ENCODE data around the gene SLC29A3. TPM values are rescaled to one million over a fixed set of nuclear protein-coding genes. Genes with fewer than 3 reads are reported as not detected.

Gene SLC29A3
- total and polyA plus RNA-seq, 5 experiments from 2014 or later, result 3.7 to 10.4 (median 8.2) TPM

DNA sequence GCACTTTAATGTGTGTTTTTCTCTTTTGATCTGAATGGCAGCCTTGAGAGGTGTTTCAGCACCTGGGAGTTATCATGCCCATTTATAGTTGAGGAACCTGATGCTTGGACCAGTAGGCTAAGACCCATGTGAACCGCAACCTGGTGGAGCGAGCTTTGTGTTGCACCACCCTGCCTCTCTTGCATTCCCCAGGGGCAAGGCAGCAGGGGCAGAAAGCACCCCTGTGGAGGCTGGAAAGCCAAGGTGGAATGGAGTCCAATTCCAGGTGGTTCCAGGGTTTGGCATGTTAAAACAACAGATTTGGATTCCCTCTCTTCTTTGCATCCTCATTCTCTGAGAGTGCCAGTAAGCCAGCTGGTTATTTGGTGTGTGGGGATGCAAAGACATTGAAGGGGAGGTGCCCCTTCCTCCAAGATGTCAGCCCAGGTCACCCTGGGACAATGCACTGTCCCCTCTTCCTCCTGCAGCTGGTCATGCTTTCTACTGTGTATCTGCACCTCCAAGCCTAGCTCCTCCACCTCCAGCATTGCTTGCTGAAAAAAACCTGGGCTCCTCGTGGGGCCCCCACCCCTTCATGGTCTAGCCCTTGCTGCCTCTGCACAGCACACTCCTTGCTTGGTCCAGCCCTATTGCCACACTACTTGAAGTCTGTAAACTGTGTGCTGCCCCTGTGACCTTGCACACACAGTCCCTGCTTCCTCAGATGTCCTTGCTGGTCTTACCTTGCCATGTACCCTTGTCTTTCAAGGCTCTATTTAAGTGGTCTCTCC, 72.0 kb downstream of the SLC29A3 start:
- Mint-ChIP-seq H3K36me3 (no peaks in the 10 kb centered on the region), H3K27ac (no peak overlapping the region), H3K27me3 (peaks cover 23 to 73% (median 51%) of the 10 kb centered on the region in 5 donors), H3K4me1 (peaks cover 0 to 7% (median 5%) of the 10 kb centered on the region in 4 donors), H3K9me3 (no peaks in the 10 kb centered on the region), H3K4me3 (no peak overlapping the region)
- DNase-seq (no peak), ATAC-seq (no peak)
- POLR2A ChIA-PET, result no interaction called here

DNA sequence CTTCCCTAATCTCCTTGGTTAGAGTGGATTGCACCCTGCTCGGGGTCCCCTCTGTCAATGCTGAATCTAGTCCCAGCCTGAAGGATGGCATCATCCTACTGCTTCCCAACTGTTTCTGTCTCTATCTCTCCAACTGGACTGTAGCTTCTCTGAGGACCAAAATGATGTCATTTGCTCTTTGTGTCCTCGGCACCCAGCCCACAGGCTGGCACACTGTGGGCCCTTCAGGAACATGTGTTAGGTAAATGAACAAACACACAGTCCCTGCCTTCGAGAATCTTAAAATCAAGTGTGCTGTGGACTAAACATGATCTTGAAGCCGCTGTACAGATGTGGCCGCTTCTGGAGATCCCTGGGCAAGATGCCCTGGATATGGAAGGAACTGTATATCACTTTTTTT, 72.6 kb downstream of the SLC29A3 start:
- H3K27me3 Mint-ChIP-seq, result peaks cover 23 to 73% (median 52%) of the 10 kb centered on the region in 5 donors
- H3K36me3 Mint-ChIP-seq, result no peaks in the 10 kb centered on the region
- no peaks in the 10 kb centered on the region for H3K9me3 Mint-ChIP-seq
- POLR2A ChIA-PET, result no interaction called here
- H3K4me1 Mint-ChIP-seq, result peaks cover 0 to 8% (median 5%) of the 10 kb centered on the region in 4 donors
- no peak overlapping the region for H3K27ac Mint-ChIP-seq
- no peak for ATAC-seq
- H3K4me3 Mint-ChIP-seq, result no peak overlapping the region
- DNase-seq, result no peak

DNA sequence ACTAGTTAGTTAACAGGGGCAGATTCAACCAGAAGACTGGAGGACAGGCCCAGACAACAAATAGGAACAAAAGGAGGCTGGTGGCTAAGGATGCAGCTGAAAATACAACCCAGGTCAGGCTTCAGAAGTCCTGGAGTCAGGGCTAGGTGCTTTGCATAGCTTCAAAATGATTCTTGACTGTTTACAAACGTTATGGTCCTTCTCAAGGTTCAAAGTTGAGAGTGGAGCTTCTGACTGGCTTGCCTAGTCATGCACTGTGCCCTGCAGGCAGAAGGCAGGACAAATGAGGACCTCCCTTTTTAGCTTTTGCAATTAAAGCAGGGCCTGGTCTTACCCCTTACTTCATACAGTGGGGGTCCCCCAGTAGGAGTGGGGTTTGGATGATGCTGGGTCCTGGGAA, 73.2 kb downstream of the SLC29A3 start:
- no peaks in the 10 kb centered on the region for H3K36me3 Mint-ChIP-seq
- H3K9me3 Mint-ChIP-seq, result no peaks in the 10 kb centered on the region
- H3K4me1 Mint-ChIP-seq, result peaks cover 0 to 8% (median 5%) of the 10 kb centered on the region in 4 donors
- H3K4me3 Mint-ChIP-seq, result no peak overlapping the region
- no peak overlapping the region for H3K27ac Mint-ChIP-seq
- H3K27me3 Mint-ChIP-seq, result peaks cover 23 to 73% (median 51%) of the 10 kb centered on the region in 5 donors
- DNase-seq (no peak), ATAC-seq (no peak)
- POLR2A ChIA-PET, result no interaction called here

DNA sequence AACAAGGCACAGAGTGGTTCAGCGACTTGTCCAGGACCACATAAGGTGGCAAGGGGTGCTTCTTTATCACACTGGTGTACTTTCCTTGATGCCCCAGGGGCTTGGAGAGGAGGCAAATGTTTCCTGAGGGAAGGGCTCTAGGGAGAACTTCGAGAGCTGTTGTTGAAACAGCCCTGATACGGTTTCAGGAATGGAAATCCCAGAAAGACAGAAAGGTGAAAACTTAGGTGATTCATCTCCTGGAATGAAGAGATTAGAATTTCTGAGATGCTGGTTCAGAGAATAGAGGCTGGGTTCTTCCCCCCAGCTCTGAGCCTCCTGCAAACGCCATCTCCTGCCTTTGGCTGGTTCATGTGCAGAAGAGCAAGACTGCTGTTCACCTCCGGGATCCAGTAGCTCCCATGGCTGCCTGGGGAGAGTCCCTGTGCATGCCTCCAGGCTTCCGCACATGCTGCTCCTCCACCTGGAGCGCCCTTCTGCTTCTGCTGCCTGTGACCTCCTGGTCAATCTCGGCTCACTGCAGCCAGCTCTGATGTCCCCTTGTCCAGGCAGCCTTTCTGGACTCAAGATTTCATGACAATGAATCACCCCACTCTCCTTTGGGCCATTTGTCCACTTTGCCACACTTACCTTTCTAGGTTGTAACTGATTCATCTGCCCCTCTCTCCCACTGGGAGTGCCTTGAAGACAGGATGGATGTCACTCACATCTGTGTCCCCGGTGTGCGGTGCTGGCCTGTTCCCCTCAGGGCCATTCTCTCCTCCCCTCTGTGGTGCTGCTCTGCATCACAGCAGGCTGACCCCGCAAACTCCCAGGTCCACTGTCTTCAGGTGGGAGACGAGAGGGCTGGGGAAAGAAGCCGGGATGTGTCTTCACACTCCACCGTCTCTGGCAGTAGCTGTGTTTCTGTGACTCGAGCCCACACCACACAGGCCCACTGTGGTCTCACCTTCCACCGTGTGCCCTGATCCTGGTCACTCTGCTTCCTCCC, 74.0 kb downstream of the SLC29A3 start:
- peaks cover 26 to 77% (median 51%) of the 10 kb centered on the region in 5 donors for H3K27me3 Mint-ChIP-seq
- H3K9me3 Mint-ChIP-seq, result no peaks in the 10 kb centered on the region
- POLR2A ChIA-PET, result no interaction called here

DNA sequence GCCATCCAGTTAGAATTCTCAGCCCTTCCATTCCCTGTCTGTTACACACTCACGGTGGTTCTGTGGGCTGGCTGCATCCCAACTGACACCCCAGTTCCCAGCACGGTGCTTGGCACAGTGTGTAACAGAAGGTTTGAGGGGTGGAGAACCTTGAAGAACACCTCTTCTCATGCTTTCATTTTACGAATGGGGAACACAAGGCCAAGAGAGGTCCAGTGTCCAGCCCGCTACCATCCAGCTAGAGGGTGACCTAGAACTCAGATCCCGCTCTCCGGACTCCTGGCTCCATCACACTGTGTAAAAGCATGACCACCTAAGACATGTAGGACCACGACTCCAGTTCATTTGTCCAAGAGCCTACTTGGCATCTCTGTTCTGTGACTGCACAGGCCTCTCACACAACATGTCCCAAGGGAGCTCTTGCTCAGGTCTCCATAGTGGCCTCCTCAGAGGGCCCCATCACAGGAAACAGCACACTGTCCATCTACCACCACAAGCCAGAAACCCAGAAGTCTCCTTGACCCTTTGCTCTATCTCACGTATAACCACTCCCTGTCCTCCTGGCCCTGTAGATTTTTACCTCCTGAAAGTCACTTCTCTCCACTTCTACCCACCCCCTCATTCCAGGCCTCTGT, 74.9 kb downstream of the SLC29A3 start:
- Mint-ChIP-seq H3K9me3 (no peaks in the 10 kb centered on the region), H3K4me1 (peaks cover 2 to 19% (median 11%) of the 10 kb centered on the region in 4 donors), H3K4me3 (no peak overlapping the region), H3K27me3 (peaks cover 28 to 78% (median 51%) of the 10 kb centered on the region in 5 donors), H3K36me3 (no peaks in the 10 kb centered on the region), H3K27ac (peak overlapping the region in 1 of 10 donors; percentile 35)
- no peak for DNase-seq
- ATAC-seq, result no peak
- POLR2A ChIA-PET, result no interaction called here

More for the DNA sequence above, 74.0 kb downstream of the SLC29A3 start:
- no peak overlapping the region for H3K4me3 Mint-ChIP-seq
- H3K4me1 Mint-ChIP-seq, result peaks cover under 1 to 15% (median 9%) of the 10 kb centered on the region in 4 donors
- ATAC-seq (no peak), DNase-seq (no peak)
- H3K36me3 Mint-ChIP-seq, result no peaks in the 10 kb centered on the region
- peak overlapping the region in 1 of 10 donors; percentile 70 for H3K27ac Mint-ChIP-seq

DNA sequence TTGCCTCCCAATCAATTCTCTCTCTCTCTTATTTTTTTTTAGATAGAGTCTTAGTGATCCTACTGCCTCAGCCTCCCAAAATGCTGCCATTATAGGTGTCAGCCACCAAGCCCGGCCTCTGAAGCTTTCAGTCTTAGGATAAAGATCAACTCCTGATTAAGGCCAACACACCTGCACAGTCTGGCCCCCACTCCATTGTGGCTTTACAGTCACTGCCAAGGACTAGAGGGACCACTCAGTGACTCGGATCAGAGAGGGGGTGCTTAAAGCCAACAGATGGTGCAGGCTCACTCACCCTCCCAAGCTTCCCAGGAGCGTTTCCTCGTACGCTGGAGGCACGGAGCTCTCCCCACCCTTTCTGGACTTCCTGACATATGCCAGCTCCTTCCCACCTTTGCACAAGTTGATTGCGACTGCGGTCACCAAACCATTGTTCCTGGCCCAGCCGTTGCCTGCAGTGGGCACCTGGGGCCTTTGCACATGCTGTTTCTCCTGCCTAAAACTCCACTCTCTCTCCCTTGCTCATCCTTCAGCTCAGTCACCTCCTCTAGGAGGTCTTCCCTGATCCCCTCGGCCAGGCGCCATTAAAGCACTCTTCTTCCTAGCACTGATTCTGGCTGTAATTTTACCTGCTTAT, 76.0 kb downstream of the SLC29A3 start:
- Mint-ChIP-seq H3K36me3 (no peaks in the 10 kb centered on the region), H3K4me3 (peak overlapping the region in 1 of 10 donors; percentile 86), H3K27ac (no peak overlapping the region), H3K27me3 (peaks cover 28 to 80% (median 55%) of the 10 kb centered on the region in 5 donors), H3K4me1 (peaks cover 2 to 19% (median 11%) of the 10 kb centered on the region in 4 donors), H3K9me3 (no peaks in the 10 kb centered on the region)
- POLR2A ChIA-PET, result no interaction called here
- ATAC-seq (no peak), DNase-seq (no peak)

DNA sequence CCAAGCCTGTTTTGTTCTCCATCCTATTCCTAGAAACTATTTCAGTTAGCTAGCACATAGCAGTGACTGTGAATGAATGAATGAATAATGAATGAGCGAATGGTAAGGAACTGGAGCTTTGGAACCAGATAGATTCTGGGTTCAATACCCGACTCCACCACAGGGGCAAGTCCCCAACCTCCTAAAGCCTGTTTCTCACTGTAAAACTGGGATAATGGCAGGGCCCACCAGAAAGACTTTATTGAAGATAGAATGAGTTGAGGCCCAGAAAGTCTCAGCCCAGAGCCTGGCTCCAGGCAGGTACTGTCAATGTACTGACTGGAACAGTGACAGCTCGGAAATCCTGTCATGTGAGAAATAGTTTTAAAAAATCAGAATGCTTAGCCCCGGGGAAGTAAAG, 76.6 kb downstream of the SLC29A3 start:
- Mint-ChIP-seq H3K36me3 (no peaks in the 10 kb centered on the region), H3K27ac (no peak overlapping the region), H3K4me3 (peak overlapping the region; percentile 61 to 86 (median 74)), H3K4me1 (peaks cover 2 to 19% (median 10%) of the 10 kb centered on the region in 4 donors), H3K27me3 (peaks cover 28 to 78% (median 58%) of the 10 kb centered on the region in 5 donors), H3K9me3 (no peaks in the 10 kb centered on the region)
- ATAC-seq, result no peak
- no peak for DNase-seq
- POLR2A ChIA-PET, result no interaction called here

DNA sequence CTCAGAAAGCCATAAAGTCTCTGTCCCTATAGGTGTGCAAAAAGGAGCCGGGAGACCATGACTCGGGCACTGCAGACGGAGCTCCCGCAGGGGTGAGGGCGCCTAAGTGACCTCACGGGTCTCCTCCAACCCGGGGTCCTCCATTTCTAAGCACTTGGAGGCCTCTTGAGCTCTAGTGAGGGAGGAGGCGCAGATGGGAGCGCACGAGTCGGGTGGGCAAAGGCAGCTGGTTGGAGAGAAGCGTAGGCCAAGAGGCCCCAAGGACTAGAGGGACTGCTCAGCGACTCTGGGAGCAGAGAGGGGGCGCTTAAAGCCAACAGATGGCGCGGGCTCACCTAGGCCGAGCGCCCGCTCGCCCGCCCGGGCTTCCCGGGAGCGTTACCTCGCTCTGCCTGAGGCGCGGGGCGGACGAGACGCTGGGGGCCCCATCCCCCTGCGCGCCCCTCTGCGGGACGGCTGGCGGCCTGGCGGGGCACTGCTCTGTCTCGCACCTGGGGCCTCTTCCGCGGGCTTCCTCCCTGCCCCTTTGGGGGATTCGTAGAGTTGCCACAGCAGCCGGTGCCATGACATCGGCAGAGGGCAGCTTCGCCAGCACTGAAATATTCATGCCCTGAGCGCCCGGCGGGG, 77.1 kb downstream of the SLC29A3 start:
- H3K4me1 Mint-ChIP-seq, result peaks cover 2 to 19% (median 9%) of the 10 kb centered on the region in 4 donors
- ATAC-seq (peak; percentile 75 to 82), DNase-seq (peak in 7 of 10 donors; percentile 14 to 37 (median 24))
- H3K27ac Mint-ChIP-seq, result peak overlapping the region in 1 of 10 donors; percentile 9
- H3K36me3 Mint-ChIP-seq, result no peaks in the 10 kb centered on the region
- peaks cover 28 to 72% (median 57%) of the 10 kb centered on the region in 5 donors for H3K27me3 Mint-ChIP-seq
- H3K4me3 Mint-ChIP-seq, result peak overlapping the region; percentile 61 to 86 (median 74)
- H3K9me3 Mint-ChIP-seq, result no peaks in the 10 kb centered on the region
- POLR2A ChIA-PET, result no interaction called here

DNA sequence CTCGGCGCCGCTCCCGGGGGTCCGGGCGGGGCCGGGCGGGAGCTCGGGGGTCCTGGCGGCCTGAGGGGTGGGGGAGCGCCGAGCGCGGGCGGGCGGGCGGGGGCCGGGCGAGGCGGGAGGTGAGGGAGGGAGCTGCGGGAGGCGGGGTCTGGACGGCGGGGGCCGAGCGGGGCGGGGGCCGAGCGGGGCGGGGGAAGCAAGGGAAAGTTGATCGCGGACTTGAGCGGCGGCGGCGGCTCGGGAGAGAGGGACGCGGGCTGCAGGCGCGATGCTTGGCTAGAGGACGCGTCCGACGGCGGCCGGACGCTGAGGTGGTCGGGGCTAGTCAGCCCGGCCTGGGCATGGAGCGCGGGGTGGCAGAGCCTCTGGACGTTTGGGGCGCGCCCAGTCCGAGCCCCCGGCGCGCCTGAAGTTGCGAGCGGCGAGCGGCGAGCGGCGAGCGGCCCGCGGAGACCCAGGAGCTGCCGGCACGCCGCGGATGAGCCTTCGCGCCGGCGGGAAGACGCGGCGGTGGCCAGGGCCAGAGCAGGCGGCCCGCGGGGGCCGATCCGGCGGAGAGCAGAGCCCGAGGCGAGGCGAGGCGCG, 77.7 kb downstream of the SLC29A3 start, which contains the start of gene CDH23:
Gene CDH23, plus strand, starts transcription at position 210 of the 585 bp plus-strand sequence. CDS start 42,912 bp downstream, outside the sequence.
- Mint-ChIP-seq H3K4me3 (peak within 1 kb of the TSS; percentile 65 to 86 (median 74)), H3K36me3 (no peaks in the 10 kb centered on the region), H3K27ac (peak within 1 kb of the TSS in 1 of 10 donors; percentile 9), H3K9me3 (no peaks in the 10 kb centered on the region), H3K4me1 (peaks cover 2 to 19% (median 9%) of the 10 kb centered on the region in 4 donors), H3K27me3 (peaks cover 25 to 68% (median 55%) of the 10 kb centered on the region in 5 donors)
- POLR2A ChIA-PET, result no interaction called here
- ATAC-seq (peak; percentile 37 to 50), DNase-seq (peak in 1 of 10 donors; percentile 5)

DNA sequence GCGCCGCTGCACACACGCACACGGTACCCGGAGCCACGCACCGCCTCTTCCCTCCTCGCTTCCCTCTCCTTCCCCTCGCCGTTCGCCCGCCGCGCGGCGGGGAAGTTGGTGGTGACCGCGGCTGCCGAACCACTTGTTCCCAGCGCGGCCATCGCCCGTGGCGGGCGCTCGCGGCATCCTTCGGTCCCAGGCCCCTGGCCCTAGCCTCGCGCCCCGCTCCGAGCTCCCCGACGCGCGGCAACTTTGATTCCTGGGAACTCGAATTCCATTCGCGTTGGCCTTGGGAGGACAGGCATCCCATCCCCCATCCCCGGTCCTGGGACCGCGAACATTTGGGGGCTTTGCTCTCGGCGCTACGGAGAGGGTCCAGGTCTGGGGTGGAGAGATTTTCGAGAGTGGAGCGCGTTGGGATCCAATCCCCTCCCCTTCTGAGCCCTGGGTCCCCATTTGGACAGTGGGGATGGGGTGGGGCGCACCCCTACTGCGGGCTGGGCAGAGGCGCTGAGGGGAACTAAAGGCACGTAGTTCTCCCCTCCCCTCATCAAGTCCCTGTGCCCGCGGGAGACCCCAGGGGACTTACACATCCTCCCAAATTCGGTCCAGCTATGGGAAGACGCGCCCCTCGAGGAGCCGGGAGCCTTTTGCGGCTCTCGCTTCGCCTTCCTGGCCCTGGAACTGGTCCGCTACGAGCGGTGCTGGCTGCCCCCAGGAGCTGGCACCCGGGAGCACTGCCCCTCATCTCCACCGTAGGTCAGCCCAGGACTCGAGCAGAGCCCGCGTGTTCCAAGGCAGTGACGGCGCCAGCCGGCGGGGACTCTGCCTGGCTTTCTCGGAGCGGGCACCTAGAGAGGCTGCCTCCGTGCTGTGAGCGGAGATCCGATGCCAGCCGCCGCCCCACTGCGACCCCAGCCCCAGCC, 78.5 kb downstream of the SLC29A3 start:
- H3K4me3 Mint-ChIP-seq, result peak overlapping the region; percentile 9 to 74 (median 62)
- POLR2A ChIA-PET, result interaction anchor here (0.9 kb wide), 1 partner anchor 11 kb away, joined by 4 read pairs; no protein-coding TSS in a partner anchor
- peaks cover 22 to 63% (median 51%) of the 10 kb centered on the region in 5 donors for H3K27me3 Mint-ChIP-seq
- H3K4me1 Mint-ChIP-seq, result peaks cover 2 to 19% (median 9%) of the 10 kb centered on the region in 4 donors
- DNase-seq, result no peak
- H3K36me3 Mint-ChIP-seq, result no peaks in the 10 kb centered on the region
- ATAC-seq, result no peak
- H3K27ac Mint-ChIP-seq, result no peak overlapping the region
- H3K9me3 Mint-ChIP-seq, result no peaks in the 10 kb centered on the region
